Measurements from ENCODE around the gene FCRLA.

FCRLA gene

DNA sequence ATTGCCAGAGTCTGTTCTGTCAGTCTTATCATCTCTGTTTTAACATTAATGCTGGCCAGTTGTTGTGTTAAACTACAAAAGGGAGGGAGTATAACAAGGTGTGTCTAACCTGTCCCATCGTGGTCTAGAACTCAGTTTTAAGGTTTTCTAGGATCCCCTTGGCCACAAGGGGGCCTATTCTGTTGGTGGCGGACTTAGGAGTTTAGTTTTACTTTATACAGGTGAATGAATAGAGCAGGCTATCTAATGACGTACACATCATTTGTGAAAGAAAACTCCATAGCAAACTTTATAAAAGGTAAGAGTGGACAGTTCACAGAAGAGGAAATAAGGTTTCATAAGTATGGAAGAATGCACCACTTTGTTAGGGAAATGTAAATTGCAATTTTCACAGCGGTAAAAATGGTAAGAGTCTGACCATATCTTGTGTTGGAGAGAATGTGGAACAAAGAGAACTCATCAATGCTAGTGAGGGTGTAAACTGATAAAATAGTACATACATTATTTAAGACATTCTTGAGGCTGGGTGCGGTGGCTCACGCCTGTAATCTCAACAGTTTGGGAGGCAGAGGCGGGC lies 56.6 kb downstream of the FCRLA start:
- TF ChIP-seq CTCF (conservative IDR thresholded peaks at IDR 0.05) = peak; percentile 65
- H3K27ac ChIP-seq = no peak overlapping the region
